ENCODE data around the gene ABHD8. TPM values are rescaled to one million over a fixed set of nuclear protein-coding genes. Genes with fewer than 3 reads are reported as not detected.
A peak's percentile ranks its signal among the peaks of the same experiment; 100 is the strongest.

Gene ABHD8
- total and polyA plus RNA-seq, 2 of the 13 experiments (the other 11 are each of a cell fraction or from before 2014, with no cell fraction given), result 6.3 to 7.2 TPM

DNA sequence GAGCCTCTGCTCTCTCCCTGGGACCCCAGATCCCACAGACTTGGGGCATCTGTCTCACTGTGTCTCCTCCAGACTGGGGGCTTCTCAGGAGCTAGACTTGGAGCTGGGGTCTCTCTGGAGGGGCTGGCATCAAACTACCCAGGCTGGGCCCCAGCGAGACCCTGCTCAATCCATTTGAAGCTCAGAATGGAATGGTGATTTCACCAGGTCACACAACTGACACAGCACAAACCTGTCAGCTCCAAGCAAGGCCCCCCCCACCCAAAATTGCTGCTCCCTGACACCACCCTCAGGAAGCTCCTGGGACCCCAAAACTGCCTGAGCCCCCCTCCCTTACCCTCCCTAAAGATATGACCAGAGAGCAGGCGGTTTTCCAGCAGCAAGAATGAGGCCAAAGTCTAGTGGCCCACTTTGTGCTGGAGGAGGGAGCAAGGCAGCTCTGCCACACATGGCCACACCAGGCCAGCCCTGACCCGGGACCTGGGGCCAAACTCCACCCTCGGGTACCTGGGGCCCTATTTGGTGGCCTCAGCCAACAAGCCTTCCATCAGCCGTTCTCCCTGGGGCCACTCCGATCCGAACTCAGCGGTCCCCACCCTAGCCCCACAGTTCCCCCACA, 59.9 kb downstream of the ABHD8 start (continued):
- TF ChIP-seq ZNF781 (CRISPR knock-in tag; IDR thresholded peaks at IDR 0.05; ENCODE audit: borderline replicate concordance, not compliant biosample characterization) (no peak), HDAC1 (CRISPR knock-in tag; IDR thresholded peaks at IDR 0.05) (peak; percentile 23; the same call in 1 of the 2 replicates), ZKSCAN1 (IDR thresholded peaks at IDR 0.05; ENCODE audit: low read length) (no peak), EHMT2 (IDR thresholded peaks at IDR 0.05; ENCODE audit: borderline replicate concordance, low read depth, low read length) (no peak; the same call in 1 of the 2 replicates), GATAD1 (CRISPR knock-in tag; IDR thresholded peaks at IDR 0.05) (no peak), GABPA (IDR thresholded peaks at IDR 0.05; ENCODE audit: low read depth, low read length) (no peak), GABPA (CRISPR knock-in tag; IDR thresholded peaks at IDR 0.05; ENCODE audit: low read depth) (no peak), JUNB (CRISPR knock-in tag; IDR thresholded peaks at IDR 0.05; ENCODE audit: borderline replicate concordance) (no peak), HHEX (CRISPR knock-in tag; IDR thresholded peaks at IDR 0.05) (no peak), ZBTB8A (CRISPR knock-in tag; IDR thresholded peaks at IDR 0.05; ENCODE audit: borderline replicate concordance, low read depth) (no peak), HBP1 (CRISPR knock-in tag; IDR thresholded peaks at IDR 0.05; ENCODE audit: low read depth) (no peak), RFXANK (CRISPR knock-in tag; IDR thresholded peaks at IDR 0.05) (no peak), ZNF451 (CRISPR knock-in tag; IDR thresholded peaks at IDR 0.05) (no peak), ONECUT2 (CRISPR knock-in tag; IDR thresholded peaks at IDR 0.05) (no peak), SP4 (CRISPR knock-in tag; IDR thresholded peaks at IDR 0.05) (no peak), MTA1 (CRISPR knock-in tag; IDR thresholded peaks at IDR 0.05; ENCODE audit: borderline replicate concordance) (no peak), ZSCAN25 (CRISPR knock-in tag; IDR thresholded peaks at IDR 0.05) (no peak), ZNF501 (CRISPR knock-in tag; IDR thresholded peaks at IDR 0.05) (no peak)
- TF ChIP-seq, protein P1, sequence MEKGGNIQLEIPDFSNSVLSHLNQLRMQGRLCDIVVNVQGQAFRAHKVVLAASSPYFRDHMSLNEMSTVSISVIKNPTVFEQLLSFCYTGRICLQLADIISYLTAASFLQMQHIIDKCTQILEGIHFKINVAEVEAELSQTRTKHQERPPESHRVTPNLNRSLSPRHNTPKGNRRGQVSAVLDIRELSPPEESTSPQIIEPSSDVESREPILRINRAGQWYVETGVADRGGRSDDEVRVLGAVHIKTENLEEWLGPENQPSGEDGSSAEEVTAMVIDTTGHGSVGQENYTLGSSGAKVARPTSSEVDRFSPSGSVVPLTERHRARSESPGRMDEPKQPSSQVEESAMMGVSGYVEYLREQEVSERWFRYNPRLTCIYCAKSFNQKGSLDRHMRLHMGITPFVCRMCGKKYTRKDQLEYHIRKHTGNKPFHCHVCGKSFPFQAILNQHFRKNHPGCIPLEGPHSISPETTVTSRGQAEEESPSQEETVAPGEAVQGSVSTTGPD (CRISPR knock-in tag; IDR thresholded peaks at IDR 0.05), result no peak
- TF ChIP-seq, protein P2, sequence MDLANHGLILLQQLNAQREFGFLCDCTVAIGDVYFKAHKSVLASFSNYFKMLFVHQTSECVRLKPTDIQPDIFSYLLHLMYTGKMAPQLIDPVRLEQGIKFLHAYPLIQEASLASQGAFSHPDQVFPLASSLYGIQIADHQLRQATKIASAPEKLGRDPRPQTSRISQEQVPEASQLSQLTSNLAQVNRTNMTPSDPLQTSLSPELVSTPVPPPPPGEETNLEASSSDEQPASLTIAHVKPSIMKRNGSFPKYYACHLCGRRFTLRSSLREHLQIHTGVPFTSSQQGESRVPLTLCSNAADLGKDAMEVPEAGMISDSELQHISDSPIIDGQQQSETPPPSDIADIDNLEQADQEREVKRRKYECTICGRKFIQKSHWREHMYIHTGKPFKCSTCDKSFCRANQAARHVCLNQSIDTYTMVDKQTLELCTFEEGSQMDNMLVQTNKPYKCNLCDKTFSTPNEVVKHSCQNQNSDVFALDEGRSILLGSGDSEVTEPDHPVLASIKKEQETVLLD (CRISPR knock-in tag; IDR thresholded peaks at IDR 0.05; ENCODE audit: low read depth), result no peak
- TF ChIP-seq, protein P3, sequence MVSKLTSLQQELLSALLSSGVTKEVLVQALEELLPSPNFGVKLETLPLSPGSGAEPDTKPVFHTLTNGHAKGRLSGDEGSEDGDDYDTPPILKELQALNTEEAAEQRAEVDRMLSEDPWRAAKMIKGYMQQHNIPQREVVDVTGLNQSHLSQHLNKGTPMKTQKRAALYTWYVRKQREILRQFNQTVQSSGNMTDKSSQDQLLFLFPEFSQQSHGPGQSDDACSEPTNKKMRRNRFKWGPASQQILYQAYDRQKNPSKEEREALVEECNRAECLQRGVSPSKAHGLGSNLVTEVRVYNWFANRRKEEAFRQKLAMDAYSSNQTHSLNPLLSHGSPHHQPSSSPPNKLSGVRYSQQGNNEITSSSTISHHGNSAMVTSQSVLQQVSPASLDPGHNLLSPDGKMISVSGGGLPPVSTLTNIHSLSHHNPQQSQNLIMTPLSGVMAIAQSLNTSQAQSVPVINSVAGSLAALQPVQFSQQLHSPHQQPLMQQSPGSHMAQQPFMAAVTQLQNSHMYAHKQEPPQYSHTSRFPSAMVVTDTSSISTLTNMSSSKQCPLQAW (CRISPR knock-in tag; IDR thresholded peaks at IDR 0.05), result no peak
- TF ChIP-seq, protein P4, sequence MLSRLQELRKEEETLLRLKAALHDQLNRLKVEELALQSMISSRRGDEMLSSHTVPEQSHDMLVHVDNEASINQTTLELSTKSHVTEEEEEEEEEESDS (CRISPR knock-in tag; IDR thresholded peaks at IDR 0.05; ENCODE audit: borderline replicate concordance), result no peak
- TF ChIP-seq, protein P5, sequence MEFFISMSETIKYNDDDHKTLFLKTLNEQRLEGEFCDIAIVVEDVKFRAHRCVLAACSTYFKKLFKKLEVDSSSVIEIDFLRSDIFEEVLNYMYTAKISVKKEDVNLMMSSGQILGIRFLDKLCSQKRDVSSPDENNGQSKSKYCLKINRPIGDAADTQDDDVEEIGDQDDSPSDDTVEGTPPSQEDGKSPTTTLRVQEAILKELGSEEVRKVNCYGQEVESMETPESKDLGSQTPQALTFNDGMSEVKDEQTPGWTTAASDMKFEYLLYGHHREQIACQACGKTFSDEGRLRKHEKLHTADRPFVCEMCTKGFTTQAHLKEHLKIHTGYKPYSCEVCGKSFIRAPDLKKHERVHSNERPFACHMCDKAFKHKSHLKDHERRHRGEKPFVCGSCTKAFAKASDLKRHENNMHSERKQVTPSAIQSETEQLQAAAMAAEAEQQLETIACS (CRISPR knock-in tag; IDR thresholded peaks at IDR 0.05), result no peak
